Measurements from ENCODE around the gene PIM2. TPM values are rescaled to one million over a fixed set of nuclear protein-coding genes. Genes with fewer than 3 reads are reported as not detected.

The PIM2 gene
- total and polyA plus RNA-seq, 9 of the 15 experiments (the other 6 are each of a cell fraction or from before 2014, with no cell fraction given): 67.6 to 191 (median 108) TPM

GRCh38 chrX:48918643-48919340, at the start of gene PIM2 (continued):
- no peak for TF ChIP-seq THAP7 (CRISPR knock-in tag; IDR thresholded peaks at IDR 0.05)
- no peak for TF ChIP-seq DEAF1 (CRISPR knock-in tag; IDR thresholded peaks at IDR 0.05)
- TF ChIP-seq CBX8 (IDR thresholded peaks at IDR 0.05; ENCODE audit: borderline replicate concordance, extremely low read depth, low read depth, low read length, poor library complexity, severe bottlenecking): no peak
- TF ChIP-seq ZNF408 (CRISPR knock-in tag; IDR thresholded peaks at IDR 0.05; ENCODE audit: low read depth): no peak
- TF ChIP-seq NFYB (IDR thresholded peaks at IDR 0.05; ENCODE audit: extremely low read depth, insufficient read length): peak; percentile 49
- peak; percentile 88 for TF ChIP-seq TAF7 (tag; IDR thresholded peaks at IDR 0.05)
- TF ChIP-seq STAT5A (IDR thresholded peaks at IDR 0.05; ENCODE audit: borderline replicate concordance, low read length): no peak
- no peak for TF ChIP-seq ZNF696 (CRISPR knock-in tag; conservative IDR thresholded peaks at IDR 0.05)
- TF ChIP-seq CREB5 (CRISPR knock-in tag; IDR thresholded peaks at IDR 0.05): no peak
- TF ChIP-seq KDM2B (CRISPR knock-in tag; IDR thresholded peaks at IDR 0.05): no peak; the same call in 1 of the 2 replicates
- no peak for TF ChIP-seq ZNF41 (CRISPR knock-in tag; conservative IDR thresholded peaks at IDR 0.05)
- TF ChIP-seq AFF4 (CRISPR knock-in tag; IDR thresholded peaks at IDR 0.05): 0 out of 2 replicates have a peak, but pooled peaks have one; percentile 59
- no peak for TF ChIP-seq ADNP (tag; IDR thresholded peaks at IDR 0.05)
- TF ChIP-seq HNRNPUL1 (IDR thresholded peaks at IDR 0.05; ENCODE audit: low read length): no peak
- TF ChIP-seq MTA1 (IDR thresholded peaks at IDR 0.05; ENCODE audit: borderline replicate concordance): no peak
- no peak for TF ChIP-seq CHD4 (IDR thresholded peaks at IDR 0.05; ENCODE audit: insufficient read depth, insufficient replicate concordance, low read depth, low read length, poor library complexity, severe bottlenecking)
- TF ChIP-seq ZNF316 (IDR thresholded peaks at IDR 0.05): no peak
- no peak for TF ChIP-seq MCM2 (IDR thresholded peaks at IDR 0.05; ENCODE audit: low read depth)

Data from K562 (cell line).